Gastroesophageal sphincter (tissue), 3 donors: ENCODE measurements around the gene MAP7.

Source experiments
- EP300 ChIP-seq: sonication (generic); formaldehyde crosslinking; IDR thresholded peaks from one replicate; pipeline ENCODE4 v1.6.1; 2017; ENCODE audit warnings: antibody characterized with exemption, mild to moderate bottlenecking
- POLR2A ChIP-seq, 2 donors: fragments of 450-650 bp; IDR thresholded peaks; one replicate each; pipeline ENCODE4 v1.6.1; 2017; ENCODE audit warnings: antibody characterized with exemption in 2 of 2, mild to moderate bottlenecking in 2 of 2, moderate library complexity in 1 of 2
- POLR2AphosphoS5 ChIP-seq: sonication (generic); formaldehyde crosslinking; IDR thresholded peaks from one replicate; pipeline ENCODE4 v1.6.1; 2017; ENCODE audit warnings: antibody characterized with exemption
- TF ChIP-seq, protein P1 (sequence below), 4 experiments: fragments of 200-600 bp in 2 of 4; fragments of 450-650 bp in 2 of 4; sonication (generic) in 1 of 4; IDR thresholded peaks; one replicate each; pipeline ENCODE4 v1.5.1; 2017 to 2019; ENCODE audit warnings: antibody characterized with exemption in 4 of 4, mild to moderate bottlenecking in 2 of 4, moderate library complexity in 2 of 4

DNA sequence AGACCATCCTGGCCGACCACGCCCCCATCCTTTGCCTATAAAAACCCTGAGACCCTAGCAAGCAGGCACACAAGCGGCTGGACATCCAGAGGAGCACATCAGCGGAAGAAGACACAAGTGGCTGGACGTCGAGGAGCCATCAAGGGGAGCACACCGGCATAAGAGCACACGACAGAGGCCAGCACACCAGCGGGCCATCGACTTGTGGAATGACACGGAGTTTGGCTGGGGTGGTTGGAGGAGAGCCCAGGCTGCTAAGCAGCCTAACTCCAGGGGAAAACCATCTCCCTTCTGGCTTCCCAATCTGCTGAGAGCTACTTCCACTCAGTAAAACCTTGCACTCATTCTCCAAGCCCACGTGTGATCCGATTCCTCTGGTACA lies 215.8 kb downstream of the MAP7 start:
- TF ChIP-seq POLR2AphosphoS5 (no peak), POLR2A (IDR thresholded peaks at IDR 0.05) (no peak), EP300 (no peak)
- TF ChIP-seq, protein P1, sequence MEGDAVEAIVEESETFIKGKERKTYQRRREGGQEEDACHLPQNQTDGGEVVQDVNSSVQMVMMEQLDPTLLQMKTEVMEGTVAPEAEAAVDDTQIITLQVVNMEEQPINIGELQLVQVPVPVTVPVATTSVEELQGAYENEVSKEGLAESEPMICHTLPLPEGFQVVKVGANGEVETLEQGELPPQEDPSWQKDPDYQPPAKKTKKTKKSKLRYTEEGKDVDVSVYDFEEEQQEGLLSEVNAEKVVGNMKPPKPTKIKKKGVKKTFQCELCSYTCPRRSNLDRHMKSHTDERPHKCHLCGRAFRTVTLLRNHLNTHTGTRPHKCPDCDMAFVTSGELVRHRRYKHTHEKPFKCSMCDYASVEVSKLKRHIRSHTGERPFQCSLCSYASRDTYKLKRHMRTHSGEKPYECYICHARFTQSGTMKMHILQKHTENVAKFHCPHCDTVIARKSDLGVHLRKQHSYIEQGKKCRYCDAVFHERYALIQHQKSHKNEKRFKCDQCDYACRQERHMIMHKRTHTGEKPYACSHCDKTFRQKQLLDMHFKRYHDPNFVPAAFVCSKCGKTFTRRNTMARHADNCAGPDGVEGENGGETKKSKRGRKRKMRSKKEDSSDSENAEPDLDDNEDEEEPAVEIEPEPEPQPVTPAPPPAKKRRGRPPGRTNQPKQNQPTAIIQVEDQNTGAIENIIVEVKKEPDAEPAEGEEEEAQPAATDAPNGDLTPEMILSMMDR (IDR thresholded peaks at IDR 0.05): no peak
